C4-2B (cell line): ENCODE results near the gene ANO2.

Experiments
- CTCF ChIP-seq: fragments of 450-650 bp; conservative IDR thresholded peaks from 2 replicates; pipeline ENCODE4 v1.5.1; 2017; ENCODE audit warnings: mild to moderate bottlenecking
- ZFX ChIP-seq: fragments of 450-650 bp; IDR thresholded peaks from 2 replicates; pipeline ENCODE4 v1.6.1; 2017

DNA sequence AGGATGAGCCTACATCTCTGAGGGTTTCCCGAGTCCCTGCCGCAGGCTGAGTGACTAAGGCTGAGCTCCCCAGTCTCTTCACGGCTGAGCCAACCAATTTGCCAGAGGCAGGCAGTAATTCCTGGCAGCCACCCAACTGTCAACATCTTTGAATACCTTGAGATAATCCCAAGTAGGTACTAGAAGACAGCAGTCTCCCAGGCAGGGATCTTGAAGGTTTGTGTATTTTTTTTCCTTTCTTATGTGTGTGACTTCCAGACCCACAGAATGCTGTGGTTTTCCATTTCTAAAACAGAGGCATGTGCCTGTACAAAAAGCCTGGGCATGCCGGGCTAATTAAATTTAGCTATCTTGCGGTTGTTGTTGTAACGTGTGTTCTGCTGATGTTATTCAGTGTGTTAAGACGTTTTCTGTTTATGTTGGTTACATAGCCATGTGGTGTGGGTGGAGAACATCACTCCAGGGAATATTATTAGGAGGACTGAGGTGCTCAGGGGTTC lies 155.5 kb downstream of the ANO2 start:
- no peak for TF ChIP-seq CTCF
- no peak for TF ChIP-seq ZFX
